Stomach (tissue), 9 donors: Measurements from ENCODE around the gene RIPOR3. TPM values are rescaled to one million over a fixed set of nuclear protein-coding genes. Genes with fewer than 3 reads are reported as not detected.

ENCODE experiments used
- DNase-seq, 2 donors: peaks; one replicate each; pipeline versions ENCODE4 v3.0.0 to v3.0.0-alpha.2; 2013 to 2019
- H3K27ac ChIP-seq, 5 donors: fragments of 200-600 bp in 4 of 5; sonication (generic) in 4 of 5; one replicate each; pipeline ENCODE4 v1.5.1; 2013 to 2019; ENCODE audit warnings: mild to moderate bottlenecking in 1 of 5, moderate library complexity in 1 of 5
- H3K27me3 ChIP-seq, 3 donors: fragments of 200-600 bp; sonication (generic); one replicate each; pipeline ENCODE4 v1.5.1; 2017 to 2019; ENCODE audit warnings: mixed run types in 1 of 3
- H3K36me3 ChIP-seq, 4 donors: fragments of 200-600 bp; sonication (generic); 1 replicate in 3 of 4; 2 replicates in 1 of 4; pipeline ENCODE4 v1.5.1; 2016 to 2019
- H3K4me1 ChIP-seq, 4 donors: fragments of 200-600 bp; sonication (generic); one replicate each; pipeline ENCODE4 v1.5.1; 2016 to 2019
- H3K4me3 ChIP-seq, 4 donors: fragments of 200-600 bp; sonication (generic) in 3 of 4; one replicate each; pipeline ENCODE4 v1.5.1; 2016 to 2019; ENCODE audit warnings: mild to moderate bottlenecking in 1 of 4
- H3K9me3 ChIP-seq, 4 donors: fragments of 200-600 bp; sonication (generic); one replicate each; pipeline ENCODE4 v1.5.1; 2016 to 2019
- EP300 ChIP-seq: sonication (generic); formaldehyde crosslinking; IDR thresholded peaks from one replicate; pipeline ENCODE4 v1.6.1; 2017; ENCODE audit warnings: antibody characterized with exemption
- POLR2A ChIP-seq, 4 donors: fragments of 450-650 bp; IDR thresholded peaks; one replicate each; pipeline ENCODE4 v1.6.1; 2016; ENCODE audit warnings: antibody characterized with exemption in 4 of 4, control low read depth in 2 of 4, mild to moderate bottlenecking in 1 of 4, moderate library complexity in 1 of 4
- POLR2AphosphoS5 ChIP-seq, 3 donors: sonication (generic); formaldehyde crosslinking; IDR thresholded peaks; one replicate each; pipeline ENCODE4 v1.6.1; 2016; ENCODE audit warnings: antibody characterized with exemption in 3 of 3
- WGBS, 5 donors: extraction: QIAGEN DNeasy Blood & Tissue Kit in 3 of 5; methylation state at CpG; one replicate each; pipeline versions ENCODE4 v1.1.5 to v1.1.7; 2013 to 2018; 5-methylcytosine and 5-hydroxymethylcytosine counted together
- intact Hi-C: fragments of 100-400 bp; cut with DNase I; formaldehyde crosslinking; loops from one replicate; pipeline ENCODE4 v1.15.1; 2023; ENCODE audit warnings: low total_unique reads
- polyA plus RNA-seq, 3 donors: library from polyadenylated mRNA; stranded (reverse); fragments of 200-250 nt; gene quantifications; one replicate each; pipeline ENCODE4 v1.2.3, GENCODE V29; 2013
- total RNA-seq, 5 donors: library from RNA; depleted of rRNA; stranded (reverse); fragments of >200 nt; gene quantifications; one replicate each; pipeline versions ENCODE4 v1.1.0 to v1.2.3, GENCODE V29; 2014 to 2016
- TF ChIP-seq, protein P1 (sequence below), 7 experiments: fragments of 450-650 bp in 4 of 7; fragments of 200-600 bp in 3 of 7; sonication (generic) in 3 of 7; IDR thresholded peaks; one replicate each; pipeline ENCODE4 v1.5.1; 2016 to 2019; ENCODE audit warnings: antibody characterized with exemption in 7 of 7, control low read depth in 2 of 7, mild to moderate bottlenecking in 1 of 7
- donor health status: healthy with polysubstance abuse.
- donor health status: Bipolar disorder and iron deficiency.
- donor health status: healthy.

RIPOR3 gene
- total and polyA plus RNA-seq, 8 donors, result 4.4 to 61.1 (median 8.2) TPM

DNA sequence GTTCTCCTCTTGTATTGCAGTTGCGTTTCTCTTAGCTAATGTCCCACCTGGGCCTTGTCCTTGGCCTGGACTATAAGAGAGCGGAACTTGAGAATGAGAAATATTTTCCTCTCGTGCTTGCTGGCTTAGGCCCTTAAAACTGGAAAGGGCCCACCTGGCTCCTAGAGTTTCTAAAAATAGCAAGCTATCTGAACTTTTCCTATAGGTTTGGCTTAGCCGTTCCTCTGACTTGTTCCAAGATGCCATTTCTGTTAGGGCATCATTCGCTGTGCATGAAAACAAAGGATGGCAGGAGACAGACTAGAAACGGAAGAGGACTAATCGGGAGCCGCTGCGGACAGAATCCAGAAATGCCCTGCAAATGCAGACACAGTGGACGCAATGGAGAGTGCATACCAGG is 4.5 kb downstream of the RIPOR3 start:
- peak in 1 of 2 donors; percentile 52 for DNase-seq
- H3K27ac ChIP-seq, result no peak overlapping the region
- no peaks in the 10 kb centered on the region for H3K9me3 ChIP-seq
- 68 to 87% (median 83%) methylated on average over 10 of the region's 10 CpGs for WGBS, 5 donors
- H3K36me3 ChIP-seq, result no peaks in the 10 kb centered on the region
- peaks cover 0 to 19% (median 8%) of the 10 kb centered on the region in 3 donors for H3K27me3 ChIP-seq
- H3K4me3 ChIP-seq, result no peak overlapping the region
- TF ChIP-seq EP300 (no peak), POLR2A (IDR thresholded peaks at IDR 0.05) (no peak), POLR2AphosphoS5 (IDR thresholded peaks at IDR 0.05) (no peak)
- TF ChIP-seq, protein P1, sequence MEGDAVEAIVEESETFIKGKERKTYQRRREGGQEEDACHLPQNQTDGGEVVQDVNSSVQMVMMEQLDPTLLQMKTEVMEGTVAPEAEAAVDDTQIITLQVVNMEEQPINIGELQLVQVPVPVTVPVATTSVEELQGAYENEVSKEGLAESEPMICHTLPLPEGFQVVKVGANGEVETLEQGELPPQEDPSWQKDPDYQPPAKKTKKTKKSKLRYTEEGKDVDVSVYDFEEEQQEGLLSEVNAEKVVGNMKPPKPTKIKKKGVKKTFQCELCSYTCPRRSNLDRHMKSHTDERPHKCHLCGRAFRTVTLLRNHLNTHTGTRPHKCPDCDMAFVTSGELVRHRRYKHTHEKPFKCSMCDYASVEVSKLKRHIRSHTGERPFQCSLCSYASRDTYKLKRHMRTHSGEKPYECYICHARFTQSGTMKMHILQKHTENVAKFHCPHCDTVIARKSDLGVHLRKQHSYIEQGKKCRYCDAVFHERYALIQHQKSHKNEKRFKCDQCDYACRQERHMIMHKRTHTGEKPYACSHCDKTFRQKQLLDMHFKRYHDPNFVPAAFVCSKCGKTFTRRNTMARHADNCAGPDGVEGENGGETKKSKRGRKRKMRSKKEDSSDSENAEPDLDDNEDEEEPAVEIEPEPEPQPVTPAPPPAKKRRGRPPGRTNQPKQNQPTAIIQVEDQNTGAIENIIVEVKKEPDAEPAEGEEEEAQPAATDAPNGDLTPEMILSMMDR (IDR thresholded peaks at IDR 0.05), result no peak
- peaks cover 22 to 35% (median 28%) of the 10 kb centered on the region in 4 donors for H3K4me1 ChIP-seq
- intact Hi-C loops, result no loop called here

DNA sequence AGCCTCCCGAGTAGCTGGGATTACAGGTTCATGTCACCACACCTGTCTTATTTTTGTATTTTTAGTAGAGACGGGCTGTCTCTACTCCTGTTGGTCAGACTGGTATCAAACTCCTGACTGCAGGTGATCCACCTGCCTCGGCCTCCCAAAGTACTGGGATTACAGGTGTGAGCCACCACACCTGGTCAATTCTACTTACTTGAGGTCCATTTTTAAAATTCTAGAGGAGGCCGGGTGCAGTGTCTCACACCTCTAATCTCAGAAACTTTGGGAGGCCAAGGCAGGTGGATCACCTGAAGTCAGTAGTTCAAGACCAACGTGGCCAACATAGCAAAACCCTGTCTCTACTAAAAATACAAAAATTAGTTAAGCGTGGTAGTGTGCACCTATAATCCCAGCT is 7.8 kb downstream of the RIPOR3 start:
- Histone ChIP-seq H3K27me3 (no peaks in the 10 kb centered on the region), H3K9me3 (no peaks in the 10 kb centered on the region), H3K36me3 (no peaks in the 10 kb centered on the region), H3K27ac (peak overlapping the region in 2 of 5 donors; percentile 65 to 67), H3K4me3 (no peak overlapping the region), H3K4me1 (peaks cover 11 to 30% (median 19%) of the 10 kb centered on the region in 4 donors)
- 80 to 87% (median 85%) methylated on average over 6 of the region's 6 CpGs for WGBS, 5 donors
- intact Hi-C loops, result no loop called here
- TF ChIP-seq, protein P1 (IDR thresholded peaks at IDR 0.05), result no peak
- TF ChIP-seq POLR2A (IDR thresholded peaks at IDR 0.05) (no peak), POLR2AphosphoS5 (IDR thresholded peaks at IDR 0.05) (no peak), EP300 (no peak)
- DNase-seq, result no peak

DNA sequence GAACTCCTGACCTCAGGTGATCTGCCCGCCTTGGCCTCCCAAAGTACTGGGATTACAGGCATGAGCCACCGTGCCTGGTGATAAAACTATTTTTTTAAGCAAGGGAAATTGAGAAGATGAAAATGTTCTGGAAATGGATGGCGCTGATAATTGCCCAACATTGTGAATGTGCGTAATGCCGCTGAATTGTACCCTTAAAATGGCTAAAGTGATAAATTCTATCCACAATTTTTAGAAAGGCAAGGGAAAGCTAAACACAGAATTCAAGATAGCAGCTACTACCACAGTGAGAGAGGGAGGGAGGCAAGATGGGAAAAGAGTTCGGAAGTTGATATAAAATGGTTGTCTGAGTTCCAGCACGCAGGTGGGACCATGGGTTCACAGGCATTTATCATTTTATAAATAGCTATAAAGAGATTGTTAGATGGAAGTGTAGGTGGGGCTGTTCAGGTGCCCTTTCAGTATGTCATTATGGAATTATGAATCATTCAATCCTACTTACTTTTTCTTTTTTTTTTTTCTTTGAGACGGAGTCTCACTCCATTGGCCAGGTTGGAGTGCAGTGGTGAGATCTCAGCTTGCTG is 8.3 kb downstream of the RIPOR3 start:
- Histone ChIP-seq H3K27me3 (no peaks in the 10 kb centered on the region), H3K4me3 (no peak overlapping the region), H3K36me3 (no peaks in the 10 kb centered on the region), H3K27ac (peak overlapping the region in 4 of 5 donors; percentile 4 to 72 (median 48)), H3K4me1 (peaks cover 15 to 35% (median 22%) of the 10 kb centered on the region in 4 donors), H3K9me3 (no peaks in the 10 kb centered on the region)
- WGBS, 5 donors, result 37 to 60% (median 49%) methylated on average over 8 of the region's 8 CpGs
- DNase-seq, result peak in 1 of 2 donors; percentile 46
- TF ChIP-seq POLR2AphosphoS5 (IDR thresholded peaks at IDR 0.05) (peak in 2 of 3 donors; percentile 38 to 48), POLR2A (IDR thresholded peaks at IDR 0.05) (no peak)
- intact Hi-C loops, result no loop called here

DNA sequence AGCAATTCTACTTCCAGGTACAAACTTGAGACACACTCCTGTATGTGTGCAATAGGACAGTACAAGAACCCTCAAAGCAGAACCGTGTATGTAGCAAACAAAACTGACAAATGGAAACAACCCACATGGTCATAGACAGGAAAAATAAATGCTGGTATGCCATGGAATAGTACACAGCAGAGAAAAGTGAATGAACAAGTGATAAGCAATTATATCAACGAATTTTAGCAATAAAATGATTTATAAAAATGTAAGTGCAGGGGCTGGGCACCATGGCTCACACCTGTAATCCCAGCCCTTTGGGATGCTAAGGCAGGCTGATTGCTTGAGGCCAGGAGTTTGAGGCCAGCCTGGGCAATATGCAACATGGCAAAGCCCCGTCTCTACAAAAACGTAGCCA is 9.3 kb downstream of the RIPOR3 start:
- intact Hi-C loops, result no loop called here
- WGBS, 5 donors, result 79 to 84% (median 80%) methylated on average over 4 of the region's 4 CpGs
- Histone ChIP-seq H3K4me3 (no peak overlapping the region), H3K4me1 (peaks cover 18 to 41% (median 26%) of the 10 kb centered on the region in 4 donors), H3K27me3 (no peaks in the 10 kb centered on the region), H3K27ac (peak overlapping the region in 1 of 5 donors; percentile 72), H3K36me3 (no peaks in the 10 kb centered on the region), H3K9me3 (no peaks in the 10 kb centered on the region)
- no peak for TF ChIP-seq POLR2AphosphoS5 (IDR thresholded peaks at IDR 0.05)
- no peak for TF ChIP-seq EP300
- TF ChIP-seq, protein P1 (IDR thresholded peaks at IDR 0.05), result no peak
- TF ChIP-seq POLR2A (IDR thresholded peaks at IDR 0.05), result no peak
- DNase-seq, result no peak
